ENCODE data around the gene NSD1.
"Not testable (repeated sequence)": the region's sequence is repeated elsewhere in the genome, so short reads cannot be mapped to it uniquely, and the experiment has no call there.

Gene NSD1

DNA sequence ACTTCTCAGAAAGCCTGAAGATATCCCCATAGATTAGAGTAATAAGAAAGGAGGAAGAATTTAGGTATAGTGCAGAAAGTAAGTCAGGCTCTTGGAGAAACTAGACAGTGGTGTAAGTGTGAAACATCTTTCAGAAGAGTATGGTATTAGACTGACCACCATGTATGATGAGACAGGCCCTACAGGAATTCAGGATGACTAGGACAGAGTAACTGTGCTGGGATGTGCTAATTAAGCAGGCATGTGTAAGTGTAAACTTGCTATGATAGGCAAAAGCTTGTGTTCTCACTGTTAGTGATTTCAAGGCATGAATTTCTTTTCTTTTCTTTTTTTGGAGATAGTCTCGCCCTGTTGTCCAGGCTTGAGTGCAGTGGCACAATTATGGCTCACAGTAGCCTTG, 99.2 kb downstream of the NSD1 start:
- DNase-seq = no peak

DNA sequence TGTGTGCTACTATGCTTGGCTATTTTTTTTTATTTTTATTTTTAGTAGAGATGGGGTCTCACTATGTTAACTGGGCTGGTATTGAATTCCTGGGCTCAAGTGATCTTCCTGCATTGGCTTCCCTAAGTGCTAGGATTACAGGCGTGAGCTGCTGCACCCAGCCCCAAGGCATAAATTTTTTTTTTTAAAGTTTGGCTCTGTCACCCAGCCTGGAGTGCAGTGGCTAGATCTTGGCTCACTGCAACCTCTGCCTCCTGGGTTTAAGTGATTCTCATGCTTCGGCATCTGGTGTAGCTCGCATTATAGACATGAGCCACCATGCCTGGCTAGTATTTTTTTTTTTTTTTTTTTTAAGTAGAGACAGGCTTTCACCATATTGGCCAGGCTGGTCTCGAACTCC, 99.6 kb downstream of the NSD1 start:
- no peak for DNase-seq

DNA sequence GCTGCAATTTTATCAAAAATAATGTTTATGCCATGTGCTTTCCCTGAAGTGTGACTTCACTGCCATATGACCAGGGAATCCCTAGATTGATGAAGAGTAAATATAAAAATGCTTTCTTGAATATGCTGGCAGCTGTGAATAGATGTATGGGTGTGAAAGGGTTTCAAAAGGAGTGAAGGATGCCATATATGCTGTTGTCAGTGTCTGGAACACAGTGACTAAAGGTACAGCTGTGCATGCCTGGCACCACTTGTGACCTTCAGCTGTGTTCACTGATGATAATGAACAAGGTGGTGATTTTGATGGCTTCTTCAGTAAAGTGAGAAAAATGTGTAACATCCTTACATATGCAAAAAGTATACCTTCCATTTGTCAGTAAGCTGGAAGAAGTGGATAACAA, 100.2 kb downstream of the NSD1 start:
- DNase-seq = no peak

DNA sequence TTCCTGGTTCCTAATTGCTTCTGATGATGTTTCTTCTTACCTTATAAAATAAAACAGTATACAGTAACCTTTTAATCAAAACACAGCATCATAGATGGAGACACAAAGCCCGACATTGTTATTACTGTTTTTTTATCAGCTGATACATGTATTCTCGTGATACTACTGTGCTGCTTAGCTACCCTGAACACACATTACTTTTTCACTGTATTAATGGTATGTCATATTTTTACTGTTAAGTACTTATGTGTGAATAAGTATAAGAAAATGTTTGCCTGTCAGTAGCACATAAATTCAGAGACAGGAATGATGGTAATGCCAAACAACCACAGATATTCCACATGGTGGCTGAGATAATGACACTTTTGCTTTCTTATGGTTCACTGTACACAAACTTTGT, 101.3 kb downstream of the NSD1 start:
- DNase-seq = no peak

DNA sequence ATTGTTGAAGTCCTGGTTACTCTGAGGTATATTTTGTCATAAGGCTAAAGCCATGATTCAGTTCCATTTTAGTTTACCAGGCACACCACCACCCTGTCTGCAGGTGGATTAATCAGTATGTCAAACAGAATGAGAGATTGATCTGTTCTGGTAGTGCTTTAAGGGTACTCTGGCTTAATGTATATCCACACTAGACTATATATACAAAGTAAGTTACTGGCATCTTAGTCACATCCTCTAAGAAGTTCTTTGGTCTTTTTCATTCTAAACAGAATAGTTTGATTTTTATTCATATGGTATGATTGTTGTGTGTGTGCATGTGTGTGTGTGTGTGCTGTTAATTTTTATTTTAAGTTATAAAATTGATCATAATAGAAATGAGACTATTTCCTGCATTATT, 108.2 kb downstream of the NSD1 start:
- DNase-seq = no peak

DNA sequence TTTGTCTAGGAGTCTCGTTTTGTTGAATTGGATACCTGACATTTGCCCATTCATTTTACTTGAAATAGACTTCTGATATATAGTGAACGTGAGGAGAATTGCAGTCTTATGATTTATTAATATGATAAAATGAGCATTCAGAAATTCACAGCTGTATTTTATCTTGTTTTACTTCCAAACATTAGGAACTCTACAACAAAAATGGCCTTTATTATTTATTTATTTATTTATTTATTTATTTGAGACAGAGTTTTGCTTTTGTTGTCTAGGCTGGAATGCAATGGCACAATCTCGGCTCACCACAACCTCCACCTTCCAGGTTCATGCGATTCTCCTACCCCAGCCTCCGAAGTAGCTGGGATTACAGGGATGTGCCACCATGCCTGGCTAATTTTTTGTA, 108.7 kb downstream of the NSD1 start:
- DNase-seq = no peak

DNA sequence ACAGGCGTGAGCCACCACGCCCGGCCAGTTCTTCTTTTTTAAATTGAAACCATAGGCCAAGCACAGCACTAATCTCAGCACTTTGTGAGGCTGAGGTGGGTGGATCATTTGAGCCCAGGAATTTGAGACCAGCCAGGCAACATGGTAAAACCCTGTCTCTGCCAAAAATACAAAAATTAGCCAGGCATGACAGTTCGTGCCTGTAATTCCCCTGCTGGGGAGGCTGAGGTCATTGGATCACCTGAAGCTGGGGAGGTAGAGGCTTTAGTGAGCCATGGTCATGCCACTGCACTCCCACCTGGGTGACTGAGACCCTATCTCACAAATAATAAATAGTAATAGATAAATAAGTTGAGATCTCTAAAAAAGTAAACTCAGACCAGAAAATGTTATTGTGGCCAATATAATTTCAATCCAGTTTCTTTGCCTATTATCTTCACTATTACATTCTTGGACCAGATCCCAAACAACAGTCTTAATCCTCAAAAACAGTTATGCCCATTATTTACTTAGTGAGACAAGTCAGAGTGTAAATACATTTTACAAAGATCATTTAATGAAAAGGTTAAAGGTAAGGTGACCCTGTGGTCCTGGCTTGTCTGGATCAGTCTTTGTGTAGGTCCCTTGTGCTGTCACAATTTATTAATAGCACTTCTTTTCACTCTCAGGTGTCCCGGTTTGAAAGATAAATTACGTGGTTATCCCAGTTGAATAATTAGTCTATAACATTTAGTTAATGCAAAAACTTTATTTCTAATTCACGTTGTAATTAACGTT, 116.4 kb downstream of the NSD1 start:
- no peak for DNase-seq

DNA sequence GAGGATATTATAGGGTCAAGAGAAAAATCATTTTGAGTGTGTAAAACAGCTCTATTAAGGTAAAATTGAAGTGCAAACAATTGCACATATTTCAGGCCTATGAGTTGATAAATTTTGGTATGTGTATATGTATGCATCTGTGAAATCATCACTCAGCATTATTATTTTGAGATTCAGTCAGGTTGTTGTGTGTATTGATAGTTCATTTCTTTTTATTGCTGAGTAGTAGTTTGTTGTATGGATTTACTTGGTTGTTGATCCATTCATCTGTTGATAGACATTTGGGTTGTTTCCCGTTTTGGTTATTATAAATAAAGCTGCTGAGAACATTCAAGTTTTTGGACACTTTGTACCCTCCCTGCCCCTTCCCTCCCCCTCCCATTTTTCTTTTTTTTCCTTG, 119.7 kb downstream of the NSD1 start:
- no peak for DNase-seq

DNA sequence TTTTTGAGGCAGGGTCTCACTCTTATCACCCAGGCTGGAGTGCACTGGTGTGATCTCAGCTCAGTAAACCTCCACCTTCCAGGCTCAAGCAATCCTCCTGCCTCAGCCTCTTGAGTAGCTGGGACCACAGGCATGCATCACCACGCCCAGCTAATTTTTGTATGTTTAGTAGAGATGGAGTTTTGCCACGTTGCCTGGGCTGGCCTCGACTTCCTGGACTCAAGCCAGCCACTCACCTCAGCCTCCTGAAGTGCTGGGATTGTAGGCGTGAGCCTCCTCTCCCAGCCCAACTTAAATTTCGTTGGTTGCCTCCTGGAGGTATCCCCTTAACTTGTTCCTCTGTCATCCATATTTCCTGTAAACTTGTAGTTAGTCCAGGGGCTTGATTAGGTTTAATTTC, 122.7 kb downstream of the NSD1 start:
- DNase-seq = no peak

DNA sequence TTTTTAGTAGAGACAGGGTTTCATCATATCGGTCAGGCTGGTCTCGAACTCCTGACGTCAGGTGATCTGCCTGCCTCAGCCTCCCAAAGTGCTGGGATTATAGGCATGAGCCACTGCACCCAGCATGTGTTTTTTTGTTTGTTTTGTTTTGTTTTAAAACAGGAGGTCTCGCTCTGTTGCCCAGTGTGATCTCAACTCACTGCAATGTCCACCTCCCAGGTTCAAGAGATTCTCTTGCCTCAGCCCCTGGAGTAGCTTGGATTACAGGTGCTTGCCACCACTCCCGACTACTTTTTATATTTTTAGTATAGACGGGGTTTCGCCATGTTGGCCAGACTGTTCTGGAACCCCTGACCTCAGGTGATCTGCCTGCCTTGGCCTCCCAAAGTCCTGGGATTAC, 125.1 kb downstream of the NSD1 start:
- not testable (repeated sequence) for DNase-seq

DNA sequence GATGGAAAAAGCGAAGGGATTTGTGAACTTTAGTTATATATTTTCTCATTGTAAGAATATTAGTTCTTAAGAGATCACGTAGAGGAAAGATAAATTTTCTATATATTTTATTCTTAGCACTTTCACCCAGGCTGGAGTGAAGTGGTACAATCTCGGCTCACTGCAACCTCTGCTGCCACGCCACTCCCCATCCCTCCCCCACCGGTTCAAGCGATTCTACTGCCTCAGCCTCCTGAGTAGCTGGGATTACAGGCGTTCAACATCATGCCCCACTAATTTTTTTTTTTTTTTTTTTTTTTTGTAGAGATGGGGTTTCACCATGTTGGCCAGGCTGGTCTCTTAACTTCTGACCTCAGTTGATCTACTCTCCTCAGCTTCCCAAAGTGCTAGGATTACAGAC, 127.4 kb downstream of the NSD1 start:
- DNase-seq = no peak

DNA sequence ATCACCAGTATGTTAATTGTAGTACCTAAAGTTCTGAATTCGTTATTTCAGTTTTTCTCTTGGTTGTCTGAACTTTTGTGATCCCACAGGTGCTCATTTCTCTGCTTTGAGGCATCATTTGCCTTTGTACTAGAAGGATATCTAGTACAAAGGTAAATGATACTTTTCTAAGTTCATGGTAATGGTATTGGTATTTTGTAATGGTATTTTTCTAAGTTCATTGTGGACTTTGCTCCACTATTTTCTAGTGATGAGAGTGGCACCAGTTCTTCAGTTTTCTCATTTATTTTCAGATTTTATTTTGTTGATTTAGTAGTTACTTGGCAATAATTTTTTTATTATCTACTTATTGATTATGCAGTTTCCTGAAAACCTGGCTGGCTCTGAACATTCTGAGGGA, 127.9 kb downstream of the NSD1 start:
- DNase-seq = no peak

DNA sequence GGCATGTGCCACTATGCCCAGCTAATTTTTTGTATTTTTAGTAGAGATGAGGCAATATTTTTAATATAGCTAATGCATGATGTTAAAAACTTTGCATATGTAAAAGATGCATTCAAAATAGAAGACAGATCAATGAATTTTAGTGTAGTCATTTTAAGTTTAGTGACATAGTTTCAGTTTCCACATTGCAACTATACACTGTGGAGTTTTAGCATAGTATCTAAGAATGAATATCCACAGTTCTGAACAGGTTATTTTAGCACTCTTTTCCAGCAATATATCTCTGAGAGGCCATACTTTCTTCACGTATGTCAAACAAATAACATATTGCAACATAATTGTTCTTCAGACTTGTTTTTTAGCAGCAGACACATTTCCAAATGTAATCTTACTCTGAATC, 130.6 kb downstream of the NSD1 start:
- no peak for DNase-seq

DNA sequence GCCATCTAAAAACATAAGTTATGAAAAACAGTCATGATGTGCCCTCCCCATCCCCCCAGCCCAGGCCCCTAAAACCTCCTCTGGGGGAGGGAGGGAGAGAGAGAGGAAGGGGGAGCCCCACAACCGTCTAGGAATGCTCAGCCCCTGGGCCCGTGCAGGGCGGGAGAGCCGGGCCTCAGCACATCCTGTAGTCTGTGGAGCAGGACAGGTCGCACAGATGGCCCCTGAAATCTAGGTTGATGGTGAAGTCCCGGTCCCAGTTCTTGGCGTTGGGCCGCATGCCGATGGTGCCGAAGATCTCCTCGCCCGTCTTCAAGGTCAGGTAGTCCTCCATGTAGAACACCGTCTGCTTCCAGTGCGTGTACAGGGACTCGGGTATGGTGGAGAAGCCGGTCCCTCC, 131.8 kb downstream of the NSD1 start:
- DNase-seq = no peak

DNA sequence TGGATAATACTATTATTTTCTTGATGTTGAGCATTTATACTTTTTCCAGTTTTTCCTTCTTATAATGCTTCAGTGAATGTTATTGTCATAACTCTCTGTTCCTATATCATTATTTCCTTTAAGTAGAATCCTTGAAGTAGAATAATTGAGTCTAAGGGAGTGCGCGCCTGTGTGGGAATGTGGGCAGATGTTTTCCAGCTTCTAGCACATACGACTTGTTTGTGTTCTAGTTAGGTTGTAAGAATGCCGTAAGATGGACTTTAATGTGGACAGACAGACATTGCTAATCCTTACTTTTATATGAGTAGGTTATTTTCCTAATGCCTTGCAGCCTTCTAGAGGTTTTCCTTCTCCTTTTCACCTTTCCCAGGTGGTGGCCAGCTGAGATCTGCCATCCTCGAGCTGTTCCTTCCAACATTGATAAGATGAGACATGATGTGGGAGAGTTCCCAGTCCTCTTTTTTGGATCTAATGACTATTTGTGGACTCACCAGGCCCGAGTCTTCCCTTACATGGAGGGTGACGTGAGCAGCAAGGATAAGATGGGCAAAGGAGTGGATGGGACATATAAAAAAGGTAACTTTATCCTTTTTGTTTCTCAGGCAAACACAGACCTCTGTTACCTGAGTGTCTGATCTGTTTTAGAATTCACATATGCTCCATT, 135.8 kb downstream of the NSD1 start:
- DNase-seq = no peak

DNA sequence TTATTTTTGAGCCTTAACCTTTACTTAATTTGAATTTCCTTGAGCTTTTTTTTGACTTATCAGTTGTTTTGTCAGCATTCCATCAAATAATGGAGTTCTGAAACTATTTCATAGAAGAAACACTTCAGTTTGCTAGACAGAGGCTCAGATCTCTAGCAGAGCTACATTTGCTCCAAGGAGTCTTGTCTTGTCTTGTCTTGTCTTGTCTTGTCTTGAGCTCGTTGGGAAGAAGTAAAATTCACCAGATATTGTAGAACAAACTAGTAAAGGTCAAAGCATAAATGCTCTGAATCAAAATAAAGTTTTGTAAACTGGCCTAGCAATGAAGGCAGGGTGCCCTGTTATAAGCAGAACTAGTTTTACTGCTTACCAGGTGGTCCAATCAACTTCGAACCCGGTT, 136.4 kb downstream of the NSD1 start:
- no peak for DNase-seq

DNA sequence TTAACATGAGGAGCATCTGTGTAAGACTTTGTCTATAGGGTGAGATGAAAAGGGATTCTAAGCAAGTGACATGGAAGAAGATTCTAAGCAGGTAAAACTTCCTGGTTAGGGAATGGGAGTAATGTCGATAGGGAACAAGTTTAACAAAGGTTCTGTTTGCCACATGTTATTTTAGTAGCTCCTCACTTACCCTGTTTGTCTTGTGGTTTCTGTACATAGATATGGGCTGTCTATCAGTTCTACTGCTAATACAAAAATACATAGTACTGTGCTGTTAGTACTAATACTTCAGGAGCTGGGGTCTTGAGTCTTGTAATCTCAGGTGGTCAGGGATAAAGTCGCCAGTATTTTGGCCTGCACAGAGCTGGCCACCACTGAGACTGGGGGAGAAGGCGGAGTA, 137.1 kb downstream of the NSD1 start:
- DNase-seq = no peak

DNA sequence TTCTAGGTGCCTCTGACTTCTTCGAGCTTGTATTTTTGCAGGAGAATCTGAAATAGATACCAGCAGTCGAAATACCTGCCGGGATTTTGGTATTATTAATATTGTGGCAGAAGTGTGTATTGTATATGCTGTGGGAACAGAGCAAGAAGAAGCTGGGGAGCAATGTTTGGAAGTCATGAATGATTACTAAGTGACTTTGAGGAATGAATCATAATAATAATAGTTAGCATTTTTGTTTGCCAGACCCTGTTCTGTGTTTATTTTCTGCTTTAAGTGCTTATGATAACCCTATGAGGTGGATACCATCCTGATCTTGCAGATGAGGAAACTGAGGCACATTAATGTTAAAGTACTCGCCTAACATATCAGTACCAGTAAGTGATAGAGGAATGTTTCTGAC, 137.5 kb downstream of the NSD1 start:
- DNase-seq = no peak

DNA sequence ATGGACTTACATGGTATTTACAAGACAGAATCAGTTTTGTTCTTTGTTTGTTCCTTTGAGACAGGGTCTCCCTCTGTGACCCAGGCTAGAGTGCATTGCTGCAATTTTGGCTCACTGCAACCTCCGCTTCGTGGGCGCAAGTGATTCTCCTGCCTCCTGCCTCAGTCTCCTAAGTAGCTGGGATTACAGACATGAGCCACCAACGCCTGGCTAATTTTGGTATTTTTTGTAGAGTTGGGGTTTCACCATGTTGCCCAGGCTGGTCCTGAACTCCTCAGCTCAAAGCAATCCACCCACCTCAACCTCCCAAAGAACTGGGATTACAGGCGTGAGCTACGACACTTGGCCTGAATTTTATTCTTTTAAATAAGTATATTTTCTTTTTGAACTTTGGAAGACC, 142.3 kb downstream of the NSD1 start:
- no peak for DNase-seq

DNA sequence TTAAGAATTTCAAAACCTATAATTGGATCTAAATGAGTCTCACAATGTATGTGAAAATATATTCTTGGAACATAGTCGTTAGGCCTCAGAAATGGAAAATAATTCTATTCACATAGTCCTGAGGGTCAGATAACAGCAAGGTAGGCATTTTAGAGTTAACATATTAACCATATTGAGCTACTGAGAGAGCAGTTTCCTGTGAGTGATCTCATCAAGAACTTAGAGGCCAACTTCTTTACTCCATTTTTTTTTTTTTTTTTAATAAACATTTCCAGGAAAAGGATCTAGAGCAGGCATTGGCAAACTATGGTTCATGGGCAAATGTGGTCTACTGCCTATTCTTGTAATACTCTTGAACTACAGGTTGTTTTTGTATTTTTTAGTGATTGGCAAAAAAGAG, 143.3 kb downstream of the NSD1 start:
- no peak for DNase-seq

DNA sequence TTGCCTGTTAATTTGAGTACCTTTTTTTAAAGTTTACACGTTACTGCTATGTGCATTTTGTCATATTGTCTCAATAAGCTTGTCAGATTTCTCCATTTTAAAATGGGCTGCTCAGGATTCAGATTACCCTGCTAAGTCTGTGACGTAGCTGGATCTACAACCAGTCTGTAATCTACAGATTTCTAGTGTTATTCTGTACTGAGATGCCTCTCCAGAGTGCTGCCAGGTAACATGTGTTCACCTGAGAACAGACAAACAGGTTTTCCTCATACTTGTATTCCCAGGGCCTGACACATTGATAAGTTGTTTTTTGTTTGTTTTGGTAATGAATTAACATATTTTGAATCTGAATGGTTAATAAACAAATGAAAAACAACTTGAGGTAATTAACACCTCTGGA, 154.6 kb downstream of the NSD1 start:
- no peak for DNase-seq

DNA sequence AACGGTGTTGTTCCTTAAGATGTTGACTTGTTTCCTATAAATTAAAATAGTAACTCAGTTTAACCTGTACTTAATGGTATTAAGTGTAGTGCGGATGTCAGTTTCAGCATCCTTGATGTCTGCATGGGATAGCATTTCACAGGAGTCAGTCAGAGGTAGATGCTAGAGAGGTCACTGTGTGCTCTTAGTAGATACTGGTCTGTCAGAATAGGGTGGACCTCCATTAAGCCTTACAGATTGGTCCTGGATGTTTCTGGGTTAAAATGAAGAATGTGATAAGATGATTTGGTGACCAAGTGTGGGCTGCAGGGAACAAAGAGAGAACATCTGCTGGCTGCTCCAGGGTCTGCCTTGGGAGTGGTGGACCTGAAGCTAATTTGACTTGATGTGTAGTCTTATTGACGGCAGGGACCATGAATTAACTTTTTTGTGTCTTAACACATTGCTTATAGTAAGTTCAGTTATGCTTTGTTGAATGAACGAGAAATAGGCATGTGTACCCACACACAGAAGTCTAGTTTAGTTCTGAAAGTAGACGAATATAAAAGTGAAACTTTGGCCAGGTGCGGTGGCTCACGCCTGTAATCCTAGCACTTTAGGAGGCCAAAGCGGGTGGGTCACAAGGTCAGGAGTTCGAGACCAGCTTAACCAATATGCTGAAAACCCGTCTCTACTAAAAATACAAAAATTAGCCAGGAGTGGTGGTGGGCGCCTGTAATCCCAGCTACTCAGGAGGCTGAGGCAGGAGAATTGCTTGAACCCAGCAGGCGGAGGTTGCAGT, 157.4 kb downstream of the NSD1 start:
- no peak for DNase-seq

DNA sequence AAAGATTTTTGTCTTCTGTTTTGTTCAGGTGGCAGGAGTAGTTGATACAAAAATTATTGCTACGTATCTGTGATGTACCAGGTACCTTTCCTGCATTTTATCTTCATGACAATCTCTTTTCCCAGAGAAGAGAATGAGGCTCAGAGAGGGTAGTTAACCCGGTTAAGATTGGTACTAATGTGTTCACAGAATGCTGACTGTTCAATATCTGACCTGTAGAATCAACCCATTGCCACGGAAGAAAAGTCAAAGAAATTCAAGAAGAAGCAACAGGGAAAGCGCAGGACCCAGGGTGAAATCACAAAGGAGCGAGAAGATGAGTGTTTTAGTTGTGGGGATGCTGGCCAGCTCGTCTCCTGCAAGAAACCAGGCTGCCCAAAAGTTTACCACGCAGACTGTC, 158.2 kb downstream of the NSD1 start:
- DNase-seq = no peak
